IMR-90 (cell line): ENCODE data around the gene RNU6-9. TPM values are rescaled to one million over a fixed set of nuclear protein-coding genes. Genes with fewer than 3 reads are reported as not detected.

Experiments used
- ATAC-seq: fragments of 200-7000 bp; cut with Tn5 transposase; 2 replicates; pipeline ENCODE4 v1.9.1; 2020; ENCODE audit warnings: low read depth, mild to moderate bottlenecking, moderate library complexity
- BruUV-seq: library from RNA; stranded (reverse); fragments of 400-500 nt; replicated peaks from 2 replicates; lab custom pipeline; 2021; lab: Mats Ljungman, UMichigan
- CTCF ChIA-PET: fragments of 300-600 bp; formaldehyde crosslinking; extraction: SDS; loops from one replicate; lab custom pipeline; 2021; ENCODE audit warnings: antibody characterized with exemption; lab: Yijun Ruan, JAX
- POLR2A ChIA-PET: fragments of 300-600 bp; sonication (Branson Sonifier 250); formaldehyde crosslinking; loops from one replicate; lab custom pipeline; 2022; ENCODE audit warnings: antibody characterized with exemption; ENCODE audit not compliant: unreplicated experiment; lab: Charles Lee
- DNase-seq: peaks from one replicate; pipeline ENCODE4 v3.0.0; 2013
- H2AFZ ChIP-seq: replicated peaks from 2 replicates; pipeline ENCODE3; 2013; ENCODE audit warnings: low read length, mild to moderate bottlenecking; ENCODE audit not compliant: poor library complexity
- H2AK5ac ChIP-seq: 2 replicates; pipeline ENCODE4 v1.6.1; 2013; ENCODE audit warnings: low read depth, low read length, inconsistent platforms
- H2AK9ac ChIP-seq: replicated peaks from 2 replicates; pipeline ENCODE3; 2013; ENCODE audit warnings: mild to moderate bottlenecking, low read depth, low read length, moderate library complexity; ENCODE audit not compliant: poor library complexity
- H2BK120ac ChIP-seq: 2 replicates; pipeline ENCODE4 v1.6.1; 2013; ENCODE audit warnings: low read depth, low read length, inconsistent platforms
- H2BK15ac ChIP-seq: 3 replicates; pipeline ENCODE4 v1.6.1; 2013; ENCODE audit warnings: low read depth, low read length, inconsistent platforms
- H2BK20ac ChIP-seq: 2 replicates; pipeline ENCODE4 v1.6.1; 2013; ENCODE audit warnings: low read depth, mild to moderate bottlenecking, inconsistent platforms, low read length, moderate library complexity
- H2BK5ac ChIP-seq: 2 replicates; pipeline ENCODE4 v1.6.1; 2013; ENCODE audit warnings: mild to moderate bottlenecking, low read depth, low read length, inconsistent platforms; ENCODE audit not compliant: poor library complexity, severe bottlenecking
- H3K14ac ChIP-seq: replicated peaks from 2 replicates; pipeline ENCODE4 v1.6.1; 2013; ENCODE audit warnings: low read depth, low read length, inconsistent platforms
- H3K18ac ChIP-seq: 2 replicates; pipeline ENCODE4 v1.6.1; 2013; ENCODE audit warnings: low read depth, low read length, control low read depth
- H3K23ac ChIP-seq: 2 replicates; pipeline ENCODE4 v1.6.1; 2013; ENCODE audit warnings: low read depth, low read length, inconsistent platforms
- H3K27ac ChIP-seq: 2 replicates; pipeline ENCODE4 v1.5.1; 2013; ENCODE audit warnings: mild to moderate bottlenecking, control low read depth, low read length; ENCODE audit not compliant: insufficient read depth
- H3K27me3 ChIP-seq: 2 replicates; pipeline ENCODE4 v1.6.1; 2013; ENCODE audit warnings: low read length; ENCODE audit not compliant: control insufficient read depth, insufficient read depth
- H3K36me3 ChIP-seq: 2 replicates; pipeline ENCODE4 v1.6.1; 2013; ENCODE audit warnings: low read length, mixed read lengths; ENCODE audit not compliant: control insufficient read depth, insufficient read depth
- H3K4ac ChIP-seq: 2 replicates; pipeline ENCODE4 v1.6.1; 2013; ENCODE audit warnings: low read depth, low read length, inconsistent platforms
- H3K4me1 ChIP-seq: 2 replicates; pipeline ENCODE4 v1.6.1; 2013; ENCODE audit warnings: low read length, mixed read lengths; ENCODE audit not compliant: control insufficient read depth, insufficient read depth
- H3K4me2 ChIP-seq: 2 replicates; pipeline ENCODE4 v1.6.1; 2013; ENCODE audit warnings: low read depth, mild to moderate bottlenecking, control low read depth, low read length, moderate library complexity
- H3K4me3 ChIP-seq: 2 replicates; pipeline ENCODE4 v1.5.1; 2013; ENCODE audit warnings: low read depth, mild to moderate bottlenecking, control low read depth, low read length, moderate library complexity; ENCODE audit not compliant: insufficient read depth
- H3K56ac ChIP-seq: 2 replicates; pipeline ENCODE4 v1.6.1; 2013; ENCODE audit warnings: low read length, inconsistent platforms; ENCODE audit not compliant: insufficient read depth; ENCODE audit errors: extremely low read depth
- H3K79me1 ChIP-seq, 2 experiments: 2 replicates each; pipeline ENCODE4 v1.6.1; 2013; ENCODE audit warnings: low read length in 2 of 2, inconsistent platforms in 1 of 2, low read depth in 1 of 2
- H3K9ac ChIP-seq: 2 replicates; pipeline ENCODE4 v1.6.1; 2013; ENCODE audit warnings: low read depth, low read length, control low read depth
- H3K9me1 ChIP-seq: 2 replicates; pipeline ENCODE4 v1.6.1; 2013; ENCODE audit warnings: low read length, inconsistent platforms; ENCODE audit not compliant: insufficient read depth
- H3K9me3 ChIP-seq: 2 replicates; pipeline ENCODE4 v1.6.1; 2013; ENCODE audit warnings: low read length; ENCODE audit not compliant: control insufficient read depth, insufficient read depth
- H4K20me1 ChIP-seq: 2 replicates; pipeline ENCODE4 v1.6.1; 2013; ENCODE audit warnings: low read length, inconsistent platforms; ENCODE audit not compliant: insufficient read depth
- H4K5ac ChIP-seq: 2 replicates; pipeline ENCODE4 v1.6.1; 2013; ENCODE audit warnings: mild to moderate bottlenecking, low read depth, low read length, control low read depth
- H4K8ac ChIP-seq, 2 experiments: 2 replicates each; pipeline ENCODE4 v1.6.1; 2013; ENCODE audit warnings: low read depth in 2 of 2, low read length in 2 of 2, control low read depth in 1 of 2, inconsistent platforms in 1 of 2
- H4K91ac ChIP-seq: 2 replicates; pipeline ENCODE4 v1.6.1; 2013; ENCODE audit warnings: low read depth, low read length, inconsistent platforms; ENCODE audit not compliant: insufficient read depth
- BHLHE40 ChIP-seq: fragments of 150-350 bp; IDR thresholded peaks from 2 replicates; pipeline ENCODE4 v1.6.1; 2016; ENCODE audit warnings: mild to moderate bottlenecking, low read depth, low read length
- CEBPB ChIP-seq: IDR thresholded peaks from 2 replicates; pipeline ENCODE4 v1.6.1; 2012; ENCODE audit warnings: low read depth, low read length, improper control_type of control experiment
- CHD1 ChIP-seq: IDR thresholded peaks from 2 replicates; pipeline ENCODE4 v1.6.1; 2012; ENCODE audit warnings: low read depth, low read length, improper control_type of control experiment
- CTCF ChIP-seq: conservative IDR thresholded peaks from 2 replicates; pipeline ENCODE4 v1.5.1; 2012; ENCODE audit warnings: mild to moderate bottlenecking, low read depth, low read length, improper control_type of control experiment
- ELK1 ChIP-seq: fragments of 150-350 bp; IDR thresholded peaks from 2 replicates; pipeline ENCODE4 v1.6.1; 2016; ENCODE audit warnings: low read depth, mild to moderate bottlenecking, low read length, moderate library complexity, borderline replicate concordance
- FOS ChIP-seq: fragments of 150-350 bp; IDR thresholded peaks from 2 replicates; pipeline ENCODE4 v1.6.1; 2016; ENCODE audit warnings: low read depth, low read length
- MAFK ChIP-seq: IDR thresholded peaks from 2 replicates; pipeline ENCODE4 v1.6.1; 2012; ENCODE audit warnings: low read depth, low read length, improper control_type of control experiment
- MAZ ChIP-seq: IDR thresholded peaks from 2 replicates; pipeline ENCODE4 v1.6.1; 2012; ENCODE audit warnings: low read depth, mild to moderate bottlenecking, low read length, improper control_type of control experiment, moderate library complexity, borderline replicate concordance
- NFE2L2 ChIP-seq: fragments of 150-350 bp; IDR thresholded peaks from 2 replicates; pipeline ENCODE4 v1.6.1; 2016; ENCODE audit warnings: low read depth, mild to moderate bottlenecking, low read length
- POLR2A ChIP-seq: IDR thresholded peaks from 2 replicates; pipeline ENCODE4 v1.6.1; 2012; ENCODE audit warnings: mild to moderate bottlenecking, low read depth, low read length
- RAD21 ChIP-seq: IDR thresholded peaks from 2 replicates; pipeline ENCODE4 v1.6.1; 2012; ENCODE audit warnings: low read length, improper control_type of control experiment
- RCOR1 ChIP-seq: IDR thresholded peaks from 2 replicates; pipeline ENCODE4 v1.6.1; 2012; ENCODE audit warnings: mild to moderate bottlenecking, low read length, improper control_type of control experiment; ENCODE audit not compliant: insufficient replicate concordance
- RFX5 ChIP-seq: IDR thresholded peaks from 2 replicates; pipeline ENCODE4 v1.8.0; 2012; ENCODE audit warnings: low read depth, mild to moderate bottlenecking, low read length, moderate library complexity
- SMC3 ChIP-seq: fragments of 150-350 bp; IDR thresholded peaks from 2 replicates; pipeline ENCODE4 v1.6.1; 2016; ENCODE audit warnings: low read depth, mild to moderate bottlenecking, antibody characterized with exemption, low read length, moderate library complexity
- USF2 ChIP-seq: fragments of 150-350 bp; IDR thresholded peaks from 2 replicates; pipeline ENCODE4 v1.6.1; 2017; ENCODE audit warnings: mild to moderate bottlenecking, antibody characterized with exemption, low read length, low read depth
- WGBS, 2 experiments: methylation state at CpG; one replicate each; pipeline versions ENCODE4 v1.1.5 to v1.1.7; 2013; ENCODE audit warnings: missing lambda C conversion rate in 2 of 2; ENCODE audit not compliant: insufficient read length in 1 of 2; ENCODE audit errors: extremely low coverage in 2 of 2; 5-methylcytosine and 5-hydroxymethylcytosine counted together
- dilution Hi-C: fragments of 300-500 bp; cut with HindIII; formaldehyde crosslinking; loops from one replicate; pipeline ENCODE4 v1.14.3; 2018; ENCODE audit warnings: low sequenced_read_pairs; ENCODE audit not compliant: unreplicated experiment
- in situ Hi-C: fragments of 300-500 bp; cut with MboI; formaldehyde crosslinking; loops from 3 replicates; pipeline ENCODE4 v1.14.3; 2019; ENCODE audit warnings: low sequenced_read_pairs, inconsistent platforms, mixed read lengths
- intact Hi-C: fragments of 100-400 bp; cut with micrococcal nuclease; formaldehyde crosslinking; loops from 2 replicates; pipeline ENCODE4 v1.10.0; 2022
- polyA plus RNA-seq, 3 experiments: library from polyadenylated mRNA; depleted of rRNA; stranded (reverse); fragments of >200 nt; gene quantifications; 2 replicates each; pipeline ENCODE4 v1.2.3, GENCODE V29; 2012; ENCODE audit warnings: low replicate concordance in 1 of 3
- total RNA-seq: library from RNA; depleted of rRNA; stranded (reverse); fragments of >200 nt; gene quantifications from 2 replicates; pipeline ENCODE4 v1.2.3, GENCODE V29; 2012

Gene RNU6-9
- total and polyA plus RNA-seq, 2 of the 4 experiments (the other 2 are of a cell fraction) = not detected

- peak overlapping the region; percentile 67; the same call in 1 of the 2 replicates for H3K18ac ChIP-seq
- peaks cover 9 to 31% of the 10 kb centered on the region in 2 experiments for H3K79me1 ChIP-seq
- no peak overlapping the region; the same call in 1 of the 2 replicates for H2BK120ac ChIP-seq
- H2AK5ac ChIP-seq = peak overlapping the region; percentile 35; the same call in 1 of the 2 replicates
- peak overlapping the region; percentile 95 for H3K27ac ChIP-seq
- dilution Hi-C loops = no loop called here
- peak overlapping the region; percentile 1 for H3K14ac ChIP-seq
- peaks cover 6% of the 10 kb centered on the region; the same call in 1 of the 2 replicates for H3K9me1 ChIP-seq
- no TSS peak for BruUV-seq
- no peak overlapping the region for H2BK20ac ChIP-seq
- peak overlapping the region; percentile 85 for H2AFZ ChIP-seq
- ATAC-seq = peak; percentile 52
- intact Hi-C loops = no loop called here
- peak overlapping the region; percentile 71 for H2BK5ac ChIP-seq
- H3K27me3 ChIP-seq = no peaks in the 10 kb centered on the region
- H2AK9ac ChIP-seq = peak overlapping the region; percentile 86
- WGBS, 2 experiments = 8% methylated on average over 9 of the region's 27 CpGs; no CpG with 5 or more reads in 1 of the 2 experiments
- peak overlapping the region; percentile 79; the same call in 1 of the 2 replicates for H4K91ac ChIP-seq
- H3K23ac ChIP-seq = no peak overlapping the region
- no peaks in the 10 kb centered on the region for H3K9me3 ChIP-seq
- peaks cover 33% of the 10 kb centered on the region for H3K36me3 ChIP-seq
- no peaks in the 10 kb centered on the region for H3K4me1 ChIP-seq
- H3K4me2 ChIP-seq = peak overlapping the region; percentile 99
- H4K20me1 ChIP-seq = peaks cover 6% of the 10 kb centered on the region; the same call in 1 of the 2 replicates
- H2BK15ac ChIP-seq = no peak overlapping the region
- peak overlapping the region; percentile 92 for H3K9ac ChIP-seq
- ChIA-PET POLR2A (no interaction called here), CTCF (no interaction called here)
- DNase-seq = no peak
- H3K4ac ChIP-seq = peak overlapping the region; percentile 84
- in situ Hi-C loops = no loop called here
- peak overlapping the region; percentile 97 for H3K4me3 ChIP-seq
- peak overlapping the region; percentile 24 to 94 for H4K8ac ChIP-seq
- peak overlapping the region; percentile 60 for H3K56ac ChIP-seq
- peak overlapping the region; percentile 88 for H4K5ac ChIP-seq
- no peak for TF ChIP-seq CTCF
- TF ChIP-seq POLR2A = no peak
- no peak for TF ChIP-seq USF2
- no peak for TF ChIP-seq MAZ
- TF ChIP-seq CEBPB = no peak
- no peak for TF ChIP-seq MAFK
- TF ChIP-seq FOS = no peak
- no peak for TF ChIP-seq NFE2L2
- TF ChIP-seq ELK1 = no peak
- TF ChIP-seq CHD1 = no peak
- TF ChIP-seq RCOR1 = no peak
- TF ChIP-seq SMC3 = no peak
- TF ChIP-seq BHLHE40 = no peak
- TF ChIP-seq RFX5 = no peak
- no peak for TF ChIP-seq RAD21
These were observed 916 bp upstream of the RNU6-9 start for GRCh38 chr19:892243-892893.
